Fibroblast of skin of left biceps (primary cell): Measurements from ENCODE around the gene CPPED1.

Experiments used
- DNase-seq, 2 experiments: peaks; one replicate each; pipeline ENCODE4 v3.0.0-alpha.2; 2013; ENCODE audit warnings: low read depth in 2 of 2

The CPPED1 gene

GRCh38 chr16:12737563-12737962 is 66.1 kb downstream of the CPPED1 start:
- no peak for DNase-seq

DNA sequence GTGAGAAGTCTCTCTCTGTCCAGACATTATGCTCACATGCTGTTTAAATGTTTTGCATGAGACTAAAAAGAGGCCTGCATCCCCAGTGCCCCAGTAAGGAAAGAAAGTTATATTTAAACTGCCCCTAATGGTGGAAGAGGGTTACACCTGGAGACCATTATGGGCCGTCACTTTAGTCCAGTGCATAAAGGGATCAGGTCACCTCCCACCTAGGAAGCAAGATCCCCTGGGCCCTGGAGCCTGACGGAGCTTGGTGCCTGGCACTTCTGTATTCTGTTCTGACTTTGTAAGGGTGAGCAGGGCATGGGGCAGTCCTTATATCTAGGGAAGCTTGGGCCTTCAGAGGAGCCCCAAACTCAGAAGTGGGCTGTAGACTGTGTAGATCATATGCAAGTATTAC is 67.9 kb downstream of the CPPED1 start:
- DNase-seq, result no peak

GRCh38 chr16:12732600-12732999 is 71.1 kb downstream of the CPPED1 start:
- DNase-seq, result no peak

GRCh38 chr16:12729448-12729847 is 74.2 kb downstream of the CPPED1 start:
- DNase-seq, result peak; percentile 36 to 44

DNA sequence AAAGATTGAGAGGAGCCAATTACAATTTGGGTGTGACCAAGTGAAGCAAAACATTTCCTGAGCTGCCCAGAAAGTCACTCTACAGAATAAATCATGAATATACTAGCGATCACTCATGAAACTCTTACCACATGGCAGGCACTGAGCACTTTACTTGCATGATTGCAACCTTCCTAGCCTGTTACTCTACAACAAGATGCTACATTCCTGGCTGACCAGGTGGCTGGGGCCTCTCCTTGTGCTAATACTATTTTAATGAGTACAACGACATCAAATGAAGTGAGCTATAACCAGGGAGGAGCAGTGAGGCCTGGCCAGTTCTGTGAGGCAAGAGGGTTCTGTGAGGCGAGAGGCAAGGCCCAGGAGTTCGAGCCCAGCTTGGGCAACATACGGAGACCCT is 75.2 kb downstream of the CPPED1 start:
- no peak for DNase-seq

DNA sequence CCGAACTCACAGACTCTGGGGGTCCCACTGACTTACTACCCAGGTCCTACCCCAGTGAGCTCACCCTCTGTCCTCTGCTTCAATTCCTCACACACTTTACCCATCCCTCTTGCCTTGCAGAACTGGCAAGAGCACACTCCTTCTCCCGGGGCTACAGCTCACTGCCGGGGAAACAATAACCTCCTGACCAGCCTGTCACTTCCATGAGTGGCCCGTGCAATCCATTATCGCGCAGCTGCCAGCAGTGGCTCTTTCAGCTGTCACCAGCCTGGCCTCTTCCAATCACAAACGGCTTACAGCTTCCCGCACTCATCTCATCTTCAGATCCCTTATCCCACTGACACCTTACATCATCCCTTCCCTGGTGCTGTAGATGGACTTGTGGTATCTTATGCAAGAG is 79.5 kb downstream of the CPPED1 start:
- no peak for DNase-seq

GRCh38 chr16:12723681-12724080 is 80.0 kb downstream of the CPPED1 start:
- DNase-seq, result no peak

- DNase-seq, result no peak
These were observed 81.8 kb downstream of the CPPED1 start for GRCh38 chr16:12721841-12722421.

GRCh38 chr16:12719972-12720371 is 83.7 kb downstream of the CPPED1 start:
- DNase-seq, result no peak

GRCh38 chr16:12716658-12717057 is 87.0 kb downstream of the CPPED1 start:
- DNase-seq, result no peak

DNA sequence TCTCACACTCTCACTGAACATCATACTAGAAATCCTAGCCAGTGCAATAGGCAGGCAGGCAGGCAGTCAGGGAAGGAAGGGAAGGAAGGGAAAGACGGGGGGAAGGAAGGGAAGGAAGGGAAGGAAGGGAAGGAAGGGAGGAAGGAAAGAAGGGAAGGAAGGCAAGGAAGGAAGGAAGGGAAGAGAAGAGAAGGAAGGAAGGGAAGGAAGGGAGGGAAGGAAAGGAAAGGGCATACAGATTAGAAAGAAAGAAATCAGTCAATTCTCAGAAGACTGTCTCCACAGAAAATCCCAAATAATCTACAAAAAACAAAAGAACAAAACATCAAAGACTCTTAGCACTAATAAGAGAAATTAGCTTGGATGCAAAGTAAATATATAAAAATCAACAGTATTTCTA is 93.9 kb downstream of the CPPED1 start:
- DNase-seq, result no peak

DNA sequence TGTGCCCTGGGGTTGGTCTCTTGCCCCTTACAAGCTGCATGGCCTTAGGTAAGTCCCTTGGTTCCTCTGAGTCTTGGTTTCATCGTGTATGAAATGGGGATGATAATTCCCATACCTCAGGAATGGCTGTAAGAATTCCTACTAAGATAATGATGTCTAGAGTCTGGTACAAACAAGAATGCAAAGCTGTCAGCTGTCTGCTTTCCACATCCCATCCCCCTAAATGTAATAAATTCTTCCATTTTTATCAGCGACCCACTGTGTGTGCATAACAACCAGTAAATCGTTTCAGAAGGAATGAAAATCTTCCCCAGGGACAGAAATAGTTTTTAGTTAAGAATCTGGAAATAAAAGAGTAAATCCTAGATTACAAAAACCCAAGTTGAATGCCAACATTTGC is 95.4 kb downstream of the CPPED1 start:
- DNase-seq, result no peak

GRCh38 chr16:12706628-12707027 is 97.1 kb downstream of the CPPED1 start:
- DNase-seq, result no peak

DNA sequence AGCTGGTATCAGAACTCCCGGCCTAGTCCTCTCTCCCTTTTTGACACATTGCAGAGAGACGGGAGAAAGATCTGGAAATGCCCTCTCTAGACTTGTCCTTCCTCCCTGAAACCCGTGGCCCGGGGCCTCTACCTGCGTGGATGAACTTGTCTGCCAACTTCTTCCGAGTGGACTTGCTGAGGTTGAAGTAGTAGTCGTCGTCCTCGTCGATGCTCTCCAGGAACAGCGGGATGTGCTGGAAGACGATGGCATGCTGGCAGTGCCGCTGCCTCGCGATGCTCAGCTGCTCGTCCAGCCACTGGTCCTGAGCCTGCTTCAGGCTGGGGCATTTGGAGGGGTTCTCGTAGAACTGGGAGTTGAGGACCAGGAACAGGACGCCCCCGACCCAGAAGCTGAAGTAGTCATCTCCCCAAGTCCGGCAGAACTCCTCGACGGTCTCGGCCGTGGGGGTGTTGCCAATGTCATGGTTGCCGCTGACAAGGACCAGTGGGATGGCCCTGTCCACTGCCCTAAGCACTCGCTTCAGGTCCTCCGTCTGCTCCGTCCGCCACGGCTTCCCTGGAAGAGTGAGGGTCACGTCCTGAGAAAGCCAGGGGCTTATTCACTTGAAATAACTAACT is 99.1 kb downstream of the CPPED1 start:
- no peak for DNase-seq

DNA sequence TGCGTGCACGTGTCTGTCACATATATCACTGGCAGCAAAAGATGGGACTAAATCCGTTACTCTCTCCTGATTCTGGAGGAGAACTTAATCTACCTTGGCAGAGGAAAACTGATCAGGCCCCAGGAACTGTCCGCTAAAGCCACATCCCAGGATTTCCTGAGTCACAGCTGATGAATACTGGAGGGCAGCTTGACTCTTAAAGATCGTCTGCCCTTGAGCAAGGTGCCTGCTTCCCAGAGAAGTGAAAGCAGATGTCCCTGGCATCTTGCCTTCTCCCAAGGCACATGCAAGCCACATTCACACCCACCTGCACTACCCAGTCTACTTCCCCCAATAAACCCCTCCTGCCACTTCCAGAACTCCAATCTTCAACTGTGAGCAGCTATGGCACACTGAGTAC is 99.8 kb downstream of the CPPED1 start:
- no peak for DNase-seq

DNA sequence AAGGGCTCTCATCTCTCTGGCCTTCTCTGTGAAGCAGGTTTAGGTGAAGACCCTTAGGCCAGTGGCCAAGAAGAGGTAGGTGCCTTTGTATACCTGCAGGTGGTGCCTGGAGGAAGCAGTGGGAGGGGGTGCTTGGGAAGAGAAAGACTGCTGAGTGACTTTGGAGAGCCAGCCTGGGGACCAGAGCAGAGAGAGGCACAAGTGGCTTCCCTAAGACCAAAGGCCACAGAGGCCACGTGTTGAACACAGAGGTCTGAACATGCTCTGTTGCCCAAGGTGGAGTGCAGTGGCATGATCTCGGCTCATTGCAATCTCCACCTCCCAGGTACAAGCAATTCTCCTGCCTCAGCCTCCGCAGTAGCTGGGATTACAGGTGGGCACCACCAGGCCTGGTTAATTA is 103.5 kb downstream of the CPPED1 start:
- no peak for DNase-seq

DNA sequence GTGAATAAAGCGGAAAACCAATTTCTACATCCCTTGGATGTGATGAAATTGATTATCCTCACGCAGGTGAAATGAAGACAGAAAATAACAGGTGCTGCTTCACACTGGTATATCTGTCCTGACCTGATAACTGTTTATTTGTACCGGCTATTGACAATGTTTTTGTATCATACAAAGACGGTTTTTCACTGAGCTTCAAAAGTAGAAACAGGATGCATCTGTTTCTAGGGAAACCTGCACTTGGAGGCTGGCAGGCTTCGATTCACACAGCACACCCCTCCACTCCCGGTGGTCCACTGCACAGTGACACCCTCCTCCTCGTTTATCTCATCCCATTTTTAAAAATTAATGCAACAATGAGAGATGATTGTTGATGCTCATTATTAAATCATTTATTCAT is 104.5 kb downstream of the CPPED1 start:
- no peak for DNase-seq

- DNase-seq, result no peak
These were observed 106.2 kb downstream of the CPPED1 start for GRCh38 chr16:12697437-12697836.

DNA sequence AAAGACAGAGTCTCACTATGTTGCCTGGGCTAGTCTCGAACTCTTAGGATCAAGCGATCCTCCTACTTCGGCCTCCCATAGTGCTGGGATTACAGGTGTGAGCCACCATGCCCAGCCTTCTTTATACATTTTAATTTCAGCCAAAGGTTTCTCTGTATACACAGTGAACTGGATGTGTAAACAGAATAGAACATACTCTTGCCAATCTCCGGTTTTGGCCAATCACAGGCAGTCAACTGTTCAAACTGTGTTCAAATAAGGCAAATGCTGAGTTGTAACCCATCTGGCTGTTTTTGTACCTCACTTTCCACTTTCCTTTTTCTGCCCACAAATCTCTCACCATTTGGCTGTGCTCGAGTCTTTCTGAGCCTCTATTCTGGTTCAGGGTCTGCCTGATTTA is 108.2 kb downstream of the CPPED1 start:
- no peak for DNase-seq

DNA sequence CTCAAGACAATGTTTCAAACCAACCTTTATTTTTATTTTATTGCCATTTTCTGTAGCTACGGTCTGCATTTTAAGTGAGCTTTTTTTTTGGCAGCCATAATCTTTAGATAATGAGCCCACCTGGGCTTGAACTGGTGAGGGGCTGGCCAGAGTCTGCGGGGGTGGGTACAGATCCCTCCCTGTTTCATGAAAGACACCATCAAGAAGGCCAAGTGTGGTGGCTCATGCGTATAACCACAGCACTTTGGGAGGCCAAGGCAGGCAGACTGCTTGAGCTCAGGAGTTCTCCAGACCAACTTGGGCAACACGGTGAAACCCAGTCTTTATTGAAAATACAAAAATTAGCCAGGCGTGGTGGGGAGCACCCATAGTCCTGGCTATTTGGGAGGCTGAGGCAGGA is 113.7 kb downstream of the CPPED1 start:
- DNase-seq, result no peak

DNA sequence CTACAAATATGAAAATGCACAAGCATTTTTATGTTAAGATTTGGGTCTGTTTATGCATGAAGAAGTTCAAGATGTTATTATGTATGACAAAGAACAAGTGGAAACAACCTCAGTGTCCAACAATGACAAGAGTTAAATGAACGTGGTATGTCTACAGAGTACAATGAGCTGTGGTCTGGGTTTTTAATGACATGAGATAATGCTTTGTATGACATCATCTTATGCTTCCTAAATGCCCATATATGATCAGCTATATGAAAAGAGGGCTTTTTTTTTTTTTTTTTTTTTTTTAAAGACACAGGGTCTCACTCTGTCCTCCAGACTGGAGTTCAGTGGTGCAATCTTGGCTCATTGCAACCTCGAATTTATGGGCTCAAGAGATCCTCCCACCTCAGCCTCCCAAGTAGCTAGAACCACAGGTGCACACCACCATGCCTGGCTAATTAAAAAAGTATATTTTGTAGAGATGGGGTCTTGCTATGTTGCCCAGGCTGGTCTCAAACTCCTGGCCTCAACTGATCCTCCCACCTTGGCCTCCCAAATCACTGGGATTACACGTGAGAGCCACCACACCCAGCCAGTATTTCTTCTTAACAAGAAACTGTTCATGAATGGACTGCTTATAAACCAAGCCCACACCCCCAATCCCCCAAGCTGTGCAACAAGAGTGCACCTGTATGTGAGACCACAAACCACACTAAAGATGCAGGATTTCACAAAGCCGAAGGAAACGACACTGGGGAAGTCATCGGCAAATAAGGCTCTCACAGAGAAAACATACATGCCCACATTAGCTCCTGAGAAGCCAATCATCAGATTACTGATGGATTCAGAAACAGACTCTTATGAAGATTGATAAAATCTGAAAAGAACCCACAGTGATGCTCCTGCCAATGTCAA is 114.5 kb downstream of the CPPED1 start:
- DNase-seq, result no peak

- DNase-seq, result no peak
These were observed 117.9 kb downstream of the CPPED1 start for GRCh38 chr16:12685806-12686205.
